BJ (cell line): Measurements from ENCODE around the gene FKBP1B. TPM values are rescaled to one million over a fixed set of nuclear protein-coding genes. Genes with fewer than 3 reads are reported as not detected.
A peak's percentile ranks its signal among the peaks of the same experiment; 100 is the strongest.
"Not testable (repeated sequence)": the region's sequence is repeated elsewhere in the genome, so short reads cannot be mapped to it uniquely, and the experiment has no call there.

Experiments
- CTCF ChIA-PET: fragments of 350-600 bp; formaldehyde crosslinking; extraction: SDS; loops from one replicate; lab custom pipeline; 2021; ENCODE audit warnings: antibody characterized with exemption, inconsistent platforms; lab: Yijun Ruan, JAX
- POLR2A ChIA-PET: fragments of 300-600 bp; sonication (Branson Sonifier 250); formaldehyde crosslinking; extraction: SDS; loops from one replicate; lab custom pipeline; 2021; ENCODE audit warnings: antibody characterized with exemption; lab: Charles Lee
- DNase-seq: peaks from one replicate; pipeline ENCODE4 v3.0.0-alpha.2; 2011; ENCODE audit warnings: low read depth
- H3K27me3 ChIP-seq: 2 replicates; pipeline ENCODE4 v1.6.0; 2011; ENCODE audit warnings: low read length; ENCODE audit not compliant: control insufficient read depth, insufficient read depth
- H3K36me3 ChIP-seq: 2 replicates; pipeline ENCODE4 v1.5.1; 2011; ENCODE audit warnings: low read length; ENCODE audit not compliant: control insufficient read depth, insufficient read depth
- H3K4me3 ChIP-seq: 2 replicates; pipeline ENCODE4 v1.5.1; 2011; ENCODE audit warnings: low read depth, mild to moderate bottlenecking, control low read depth, low read length
- polyA plus RNA-seq: library from polyadenylated mRNA; depleted of rRNA; stranded (reverse); fragments of >200 nt; gene quantifications from 2 replicates; pipeline ENCODE4 v1.2.3, GENCODE V29; 2011
- TF ChIP-seq, protein P1 (sequence below): IDR thresholded peaks from 2 replicates; pipeline ENCODE4 v1.5.1; 2011; ENCODE audit warnings: low read depth, mild to moderate bottlenecking, control low read depth, inconsistent platforms, low read length, moderate library complexity; ENCODE audit not compliant: insufficient read depth

Gene FKBP1B
- polyA plus RNA-seq, 1 experiment: 15.9 TPM

DNA sequence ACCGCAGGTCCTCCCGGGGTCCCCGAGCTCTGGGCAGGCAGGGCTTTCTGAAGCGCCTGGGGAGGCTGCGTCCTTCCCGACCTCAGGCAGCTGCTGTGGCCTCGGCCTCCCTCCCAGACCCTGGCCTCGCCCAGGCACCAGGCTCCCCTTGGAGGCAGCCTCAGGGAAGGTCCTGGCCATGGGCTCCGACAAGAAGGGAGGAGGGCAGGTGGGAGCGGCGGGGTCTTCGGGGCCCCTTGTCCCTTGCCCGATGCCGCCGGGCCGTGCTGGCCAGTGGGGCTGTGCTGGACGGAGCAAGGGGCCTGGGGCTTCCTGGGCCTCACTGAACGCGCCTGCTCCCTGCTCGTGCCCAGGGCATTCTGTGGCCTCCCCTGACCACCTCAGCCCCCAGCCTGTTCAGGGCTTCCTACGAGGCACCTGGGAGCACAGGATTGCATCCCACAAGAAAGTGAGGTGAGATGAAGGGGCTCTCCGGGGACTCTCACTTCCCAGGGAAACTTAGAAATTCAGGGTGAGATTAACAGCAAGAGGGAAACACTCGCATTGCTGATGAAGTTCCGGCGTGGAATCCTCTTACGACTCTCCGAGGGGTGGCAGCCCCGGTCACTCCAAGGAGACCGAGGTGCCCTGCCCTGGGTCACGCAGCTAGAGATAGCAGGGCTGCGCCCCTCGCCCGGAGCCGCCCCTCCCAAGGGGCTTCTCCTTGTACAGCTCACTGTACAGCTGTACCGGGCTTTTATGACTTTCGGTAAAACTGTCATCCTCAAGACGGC is 38.9 kb upstream of the FKBP1B start:
- ChIA-PET POLR2A (no interaction called here), CTCF (interaction anchor here (0.8 to 1.0 kb wide), 3 partner anchors 73 to 85 kb away, joined by 3 to 4 read pairs (median 3); partner anchors contain the start of gene ATAD2B)
- no peak for DNase-seq
- TF ChIP-seq, protein P1, sequence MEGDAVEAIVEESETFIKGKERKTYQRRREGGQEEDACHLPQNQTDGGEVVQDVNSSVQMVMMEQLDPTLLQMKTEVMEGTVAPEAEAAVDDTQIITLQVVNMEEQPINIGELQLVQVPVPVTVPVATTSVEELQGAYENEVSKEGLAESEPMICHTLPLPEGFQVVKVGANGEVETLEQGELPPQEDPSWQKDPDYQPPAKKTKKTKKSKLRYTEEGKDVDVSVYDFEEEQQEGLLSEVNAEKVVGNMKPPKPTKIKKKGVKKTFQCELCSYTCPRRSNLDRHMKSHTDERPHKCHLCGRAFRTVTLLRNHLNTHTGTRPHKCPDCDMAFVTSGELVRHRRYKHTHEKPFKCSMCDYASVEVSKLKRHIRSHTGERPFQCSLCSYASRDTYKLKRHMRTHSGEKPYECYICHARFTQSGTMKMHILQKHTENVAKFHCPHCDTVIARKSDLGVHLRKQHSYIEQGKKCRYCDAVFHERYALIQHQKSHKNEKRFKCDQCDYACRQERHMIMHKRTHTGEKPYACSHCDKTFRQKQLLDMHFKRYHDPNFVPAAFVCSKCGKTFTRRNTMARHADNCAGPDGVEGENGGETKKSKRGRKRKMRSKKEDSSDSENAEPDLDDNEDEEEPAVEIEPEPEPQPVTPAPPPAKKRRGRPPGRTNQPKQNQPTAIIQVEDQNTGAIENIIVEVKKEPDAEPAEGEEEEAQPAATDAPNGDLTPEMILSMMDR: no peak
- Histone ChIP-seq H3K36me3 (no peaks in the 10 kb centered on the region), H3K27me3 (no peaks in the 10 kb centered on the region), H3K4me3 (peak overlapping the region; percentile 39)

DNA sequence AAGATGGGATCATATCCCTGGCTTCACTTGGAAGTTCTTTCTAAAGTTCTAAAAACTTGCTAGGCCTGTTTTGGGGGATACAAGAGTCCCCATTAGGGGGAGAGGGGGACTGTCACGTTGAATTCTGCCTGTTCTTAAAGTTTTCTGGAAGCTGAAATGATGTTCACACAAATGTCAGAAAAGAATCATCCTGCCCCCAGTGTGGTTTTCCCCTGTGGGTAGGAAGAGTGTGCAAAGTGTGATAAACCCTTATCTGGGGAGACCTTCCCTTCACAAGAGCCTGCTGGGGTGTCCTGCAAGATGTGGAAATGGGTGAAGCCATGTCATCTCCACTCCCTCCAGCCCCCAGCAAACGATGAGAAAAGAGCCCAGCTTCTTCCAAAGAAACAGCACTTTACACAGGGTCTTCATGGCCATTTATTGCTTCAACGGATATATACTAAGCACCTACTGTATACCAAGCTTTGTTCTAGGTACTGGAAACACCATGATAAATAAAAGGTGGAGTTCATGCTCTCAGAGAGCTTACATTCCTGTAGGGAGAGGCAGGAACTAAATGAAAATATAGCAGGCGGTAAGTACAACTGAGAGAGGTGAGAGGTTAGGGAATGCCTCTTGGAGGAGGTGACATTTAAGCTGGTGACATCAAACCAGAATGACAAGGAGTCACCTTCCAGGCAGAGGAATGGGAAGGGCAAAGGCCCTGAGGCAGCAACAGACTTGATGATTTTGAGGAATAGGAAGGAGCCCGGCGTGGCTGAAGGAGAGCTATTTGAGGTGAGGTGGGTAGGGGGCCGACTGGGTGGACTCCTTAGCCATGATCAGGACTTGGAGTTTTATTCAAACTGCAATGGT is 38.1 kb upstream of the FKBP1B start:
- H3K36me3 ChIP-seq: no peaks in the 10 kb centered on the region
- ChIA-PET CTCF (interaction anchor here (0.8 kb wide), 1 partner anchor 85 kb away, joined by 3 read pairs; no protein-coding TSS in a partner anchor), POLR2A (no interaction called here)
- no peak overlapping the region for H3K4me3 ChIP-seq
- no peaks in the 10 kb centered on the region for H3K27me3 ChIP-seq
- TF ChIP-seq, protein P1: no peak
- no peak for DNase-seq

DNA sequence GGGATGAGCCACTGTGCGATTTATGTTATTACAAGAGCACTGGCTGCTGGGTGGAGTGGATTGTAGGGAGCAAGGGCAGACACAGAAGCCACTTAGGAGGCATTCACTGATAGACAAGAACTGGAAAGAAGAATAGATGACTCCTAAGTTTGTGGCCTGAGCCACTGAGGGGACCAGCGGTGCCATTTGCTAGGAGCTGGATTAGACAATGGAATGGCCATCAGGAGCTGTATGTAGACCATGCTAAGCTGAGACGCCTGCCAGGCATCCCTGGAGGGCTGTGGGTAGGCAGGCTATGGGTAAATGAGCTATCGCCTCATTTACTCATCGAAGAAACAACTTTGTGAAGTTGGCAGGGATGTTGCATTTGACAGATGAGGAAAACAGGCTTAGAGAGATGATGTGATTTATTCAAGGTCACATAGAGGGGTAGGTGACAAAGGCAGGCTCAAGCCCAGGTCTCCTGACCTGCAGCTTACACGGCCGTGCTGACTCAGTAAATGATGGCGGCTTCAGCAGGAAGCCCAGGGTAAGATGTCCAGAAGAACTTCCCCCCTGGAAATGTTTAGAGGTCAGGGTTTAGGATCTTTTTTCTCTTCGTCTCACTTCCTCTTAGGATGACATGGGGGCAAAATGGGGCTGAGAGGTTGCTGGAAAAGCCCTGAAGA is 36.9 kb upstream of the FKBP1B start:
- ChIA-PET POLR2A (no interaction called here), CTCF (no interaction called here)
- DNase-seq: no peak
- no peaks in the 10 kb centered on the region for H3K27me3 ChIP-seq
- H3K36me3 ChIP-seq: no peaks in the 10 kb centered on the region
- TF ChIP-seq, protein P1: no peak
- H3K4me3 ChIP-seq: no peak overlapping the region

DNA sequence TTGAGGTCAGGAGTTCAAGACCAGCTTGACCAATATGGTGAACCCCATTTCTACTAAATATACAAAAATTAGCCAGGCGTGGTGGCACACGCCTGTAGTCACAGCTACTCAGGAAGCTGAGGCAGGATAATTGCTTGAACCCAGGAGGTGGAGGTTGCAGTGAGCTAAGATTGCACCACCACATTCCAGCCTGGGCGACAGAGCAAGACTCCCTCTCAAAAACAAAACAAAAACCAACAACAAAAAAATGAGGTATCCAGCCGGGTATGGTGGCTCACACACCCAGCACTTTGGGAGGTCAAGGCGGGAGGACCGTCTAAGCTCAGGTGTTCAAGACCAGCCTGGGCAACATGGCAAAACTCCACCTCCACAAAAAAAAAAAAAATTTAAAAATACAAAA is 34.6 kb upstream of the FKBP1B start:
- H3K27me3 ChIP-seq, H3K4me3 ChIP-seq, DNase-seq, H3K36me3 ChIP-seq: not testable (repeated sequence)
- ChIA-PET CTCF (interaction anchor here (0.6 to 0.8 kb wide), 2 partner anchors 70 to 1539 kb away, joined by 3 to 5 read pairs; partner anchors contain the start of gene TP53I3), POLR2A (interaction anchor here (0.5 kb wide), 1 partner anchor 63 kb away, joined by 12 read pairs; no protein-coding TSS in a partner anchor)

DNA sequence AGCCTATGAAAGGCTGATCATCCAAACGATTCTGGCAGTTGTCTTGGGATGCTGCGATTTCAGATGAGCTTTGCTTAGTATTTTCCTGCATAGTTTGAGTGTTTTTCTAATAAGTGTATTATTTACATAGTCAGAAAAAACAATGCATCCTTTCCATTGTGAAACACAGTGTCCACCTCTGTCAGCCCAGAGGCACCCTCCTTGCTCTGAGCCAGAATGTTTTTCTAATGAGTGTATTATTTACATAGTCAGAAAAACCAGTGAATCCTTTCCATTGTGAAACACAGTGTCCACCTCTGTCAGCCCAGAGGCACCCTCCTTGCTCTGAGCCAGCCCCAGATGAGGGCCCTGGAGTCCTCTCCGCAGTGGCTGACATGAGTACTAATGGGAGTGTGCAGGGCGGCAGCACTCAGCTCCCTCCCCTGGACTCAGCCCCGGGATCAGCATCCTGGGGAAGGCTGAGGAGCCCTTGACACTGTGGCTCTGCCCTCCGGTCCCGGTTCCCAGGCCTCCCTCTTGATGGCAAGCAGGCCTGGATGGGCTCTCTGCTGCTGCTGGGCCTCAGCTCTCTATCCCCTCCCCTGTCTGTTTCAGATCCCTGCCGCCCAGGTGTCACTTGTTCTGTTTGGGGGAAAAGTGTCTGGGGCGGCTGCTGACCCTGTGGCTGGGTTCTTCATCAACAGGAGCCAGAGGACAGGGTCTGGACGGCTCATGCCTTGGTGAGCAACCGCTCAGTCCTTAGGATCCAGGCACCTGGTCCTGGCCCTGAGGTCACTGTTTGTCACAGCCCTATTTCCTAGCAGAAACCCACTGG is 33.8 kb upstream of the FKBP1B start:
- Histone ChIP-seq H3K4me3 (no peak overlapping the region), H3K27me3 (no peaks in the 10 kb centered on the region), H3K36me3 (no peaks in the 10 kb centered on the region)
- ChIA-PET POLR2A (interaction anchor here (0.5 kb wide), 1 partner anchor 62 kb away, joined by 12 read pairs; no protein-coding TSS in a partner anchor), CTCF (interaction anchor here (0.6 to 0.8 kb wide), 2 partner anchors 69 to 1538 kb away, joined by 3 to 5 read pairs; partner anchors contain the start of gene TP53I3)
- peak; percentile 55 for DNase-seq
- TF ChIP-seq, protein P1: no peak
